HG03066 (cell line): ENCODE data around the gene TRDN.
"Not testable (repeated sequence)": the region's sequence is repeated elsewhere in the genome, so short reads cannot be mapped to it uniquely, and the experiment has no call there.

Experiments used
- ATAC-seq: cut with Tn5 transposase; IDR thresholded peaks from one replicate; pipeline ENCODE4 v1.9.1; 2021; ENCODE audit warnings: low read depth; ENCODE audit not compliant: unreplicated experiment

TRDN gene

GRCh38 chr6:123316733-123317323 lies 319.9 kb downstream of the TRDN start:
- no peak for ATAC-seq

DNA sequence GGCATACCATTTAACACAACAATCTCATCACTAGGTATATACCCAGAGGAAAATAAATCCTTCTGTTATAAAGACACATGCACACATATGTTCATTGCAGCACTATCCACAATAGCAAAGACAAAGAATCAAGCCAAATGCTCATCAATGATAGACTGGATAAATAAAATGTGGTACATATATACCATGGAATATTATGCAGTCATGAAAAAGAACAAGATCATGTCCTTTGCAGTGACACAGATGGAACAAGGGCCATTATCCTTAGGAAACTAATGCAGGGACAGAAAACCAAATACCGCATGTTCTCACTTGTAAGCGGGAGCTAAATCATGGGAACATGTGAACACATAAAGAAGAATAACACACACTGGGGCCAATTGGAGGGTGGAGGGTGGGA lies 322.3 kb downstream of the TRDN start:
- ATAC-seq, result not testable (repeated sequence)

DNA sequence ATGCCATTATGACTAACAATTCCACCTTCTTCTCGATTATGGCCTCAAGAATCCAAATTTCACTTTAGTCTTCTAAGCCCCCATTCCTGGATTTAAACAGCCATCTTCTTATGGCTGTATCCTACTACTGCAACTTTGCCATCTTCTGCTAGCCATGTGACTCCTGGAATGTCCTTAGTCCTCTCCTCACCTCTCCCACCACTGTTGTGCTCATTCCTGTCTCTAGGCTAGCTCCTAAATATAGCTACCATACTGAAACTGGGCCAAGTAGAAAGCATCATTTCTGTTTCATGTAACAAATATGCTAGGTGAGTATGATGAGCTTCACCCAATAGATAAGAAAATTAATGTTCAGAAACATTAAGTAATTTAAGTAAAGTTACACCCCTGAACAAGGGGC lies 327.6 kb downstream of the TRDN start:
- no peak for ATAC-seq

DNA sequence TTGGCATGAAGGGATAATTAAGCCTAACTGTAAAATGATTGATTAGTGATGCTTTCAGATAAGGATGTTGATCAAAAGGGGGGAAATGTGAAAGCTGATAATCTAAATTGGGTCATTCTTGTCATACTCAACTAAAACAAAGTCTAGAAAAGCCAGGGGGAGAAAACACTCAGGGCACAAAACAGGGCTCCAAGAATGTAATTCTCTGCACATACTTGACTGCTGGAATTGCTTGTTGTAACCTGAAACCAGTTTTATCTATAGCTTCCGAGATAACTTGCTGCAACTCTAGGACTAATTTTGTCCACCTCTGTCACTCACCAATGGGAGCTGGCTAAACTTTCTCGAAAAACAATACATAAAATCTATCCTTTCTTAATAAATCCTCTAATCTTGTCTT lies 330.4 kb downstream of the TRDN start:
- no peak for ATAC-seq

GRCh38 chr6:123295672-123296071 lies 341.1 kb downstream of the TRDN start:
- ATAC-seq, result no peak

DNA sequence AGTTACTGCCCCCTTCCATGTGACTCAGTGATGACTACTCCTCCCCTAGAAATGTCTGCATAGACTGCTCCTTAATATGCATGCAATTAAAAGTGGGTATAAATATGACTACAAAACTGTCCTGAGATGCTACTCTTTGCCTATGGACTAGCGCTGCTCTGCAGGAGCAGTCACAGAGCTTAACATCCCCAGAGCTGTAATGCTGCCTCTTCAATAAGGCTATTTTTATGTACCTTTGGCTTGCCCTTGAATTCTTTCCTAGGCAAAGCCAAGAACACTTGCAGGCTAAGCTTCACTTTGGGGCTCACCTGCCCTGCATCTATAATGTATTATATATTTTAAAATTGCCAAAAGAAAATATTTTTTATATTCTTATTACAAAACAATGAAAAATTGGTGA lies 341.6 kb downstream of the TRDN start:
- ATAC-seq, result no peak

GRCh38 chr6:123288649-123289048 lies 348.1 kb downstream of the TRDN start:
- ATAC-seq, result no peak

- no peak for ATAC-seq
These were observed 360.2 kb downstream of the TRDN start for GRCh38 chr6:123276546-123276980.

GRCh38 chr6:123263981-123264380 lies 372.8 kb downstream of the TRDN start:
- ATAC-seq, result no peak

DNA sequence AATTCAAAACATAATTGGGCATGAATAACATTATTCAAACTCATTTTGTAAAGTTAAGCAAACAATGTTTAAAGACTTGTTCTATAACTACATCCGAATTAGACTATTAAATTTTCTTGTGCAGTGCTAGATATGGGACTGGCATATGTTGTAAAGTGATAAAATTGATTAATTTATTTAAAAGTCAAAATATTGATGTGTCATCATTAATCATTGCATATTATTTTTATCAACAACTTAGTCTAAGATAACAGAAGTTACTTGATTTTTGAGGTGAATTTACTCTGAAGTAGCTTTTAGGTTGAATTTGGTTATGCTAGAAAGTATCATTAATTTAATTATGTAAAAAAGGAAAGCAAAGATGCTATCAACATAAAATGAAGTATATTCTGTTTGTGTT lies 396.1 kb downstream of the TRDN start:
- no peak for ATAC-seq

DNA sequence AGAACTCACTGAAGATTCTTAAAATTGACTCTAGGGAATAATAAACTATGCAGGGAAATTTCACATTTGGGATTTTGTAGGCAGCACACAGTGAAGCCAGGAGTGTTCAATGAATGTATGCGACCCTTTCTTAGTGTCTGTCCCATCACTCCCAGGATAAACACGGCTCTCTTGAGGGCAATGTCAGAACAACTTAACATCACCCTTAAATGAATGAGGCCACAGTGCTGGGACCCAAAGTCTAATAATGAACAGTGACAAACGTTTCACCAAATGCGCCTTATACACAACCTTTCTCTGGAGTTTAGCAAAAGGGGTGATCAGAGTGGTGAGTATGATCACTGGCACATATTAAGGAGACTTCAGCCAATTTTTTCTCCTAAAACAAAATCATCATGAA lies 403.4 kb downstream of the TRDN start:
- ATAC-seq, result no peak

DNA sequence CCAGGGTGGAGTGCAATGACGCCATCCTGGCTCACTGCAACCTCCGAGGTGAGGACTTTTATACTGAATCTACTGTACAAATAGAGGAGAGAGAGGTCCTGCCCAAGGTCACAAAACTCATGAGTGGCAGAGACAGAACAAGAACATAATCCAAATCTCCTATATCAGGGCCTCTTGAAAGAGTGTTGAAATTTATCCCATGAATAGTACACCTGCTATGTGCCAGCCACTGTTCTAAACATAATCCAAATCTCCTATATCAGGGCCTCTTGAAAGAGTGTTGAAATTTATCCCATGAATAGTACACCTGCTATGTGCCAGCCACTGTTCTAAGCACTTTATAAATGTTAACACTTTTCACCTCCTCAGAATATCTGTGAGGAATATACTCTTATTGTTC lies 409.0 kb downstream of the TRDN start:
- ATAC-seq, result not testable (repeated sequence)

DNA sequence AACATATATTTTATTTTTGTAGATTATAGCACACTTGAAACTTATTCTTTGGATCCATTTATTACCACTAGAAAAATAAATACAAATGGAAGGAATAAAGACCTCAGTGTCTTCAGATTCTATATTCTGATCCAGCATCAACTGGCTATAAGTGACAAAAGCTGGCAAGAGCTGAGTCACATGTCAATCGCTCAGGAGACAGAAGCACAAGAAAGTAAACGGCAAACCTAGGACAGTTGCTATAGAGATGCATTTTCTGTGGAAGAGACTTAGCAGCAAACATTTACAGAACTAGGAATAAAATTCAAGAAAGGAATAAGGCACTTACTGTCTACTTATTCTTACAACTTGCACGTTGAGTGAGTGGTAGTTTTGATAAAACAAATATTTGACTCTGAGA lies 410.4 kb downstream of the TRDN start:
- ATAC-seq, result no peak

GRCh38 chr6:123224077-123224476 lies 412.7 kb downstream of the TRDN start:
- no peak for ATAC-seq

GRCh38 chr6:123223461-123223860 lies 413.3 kb downstream of the TRDN start:
- no peak for ATAC-seq

- no peak for ATAC-seq
These were observed 421.5 kb downstream of the TRDN start for GRCh38 chr6:123215211-123215610.

DNA sequence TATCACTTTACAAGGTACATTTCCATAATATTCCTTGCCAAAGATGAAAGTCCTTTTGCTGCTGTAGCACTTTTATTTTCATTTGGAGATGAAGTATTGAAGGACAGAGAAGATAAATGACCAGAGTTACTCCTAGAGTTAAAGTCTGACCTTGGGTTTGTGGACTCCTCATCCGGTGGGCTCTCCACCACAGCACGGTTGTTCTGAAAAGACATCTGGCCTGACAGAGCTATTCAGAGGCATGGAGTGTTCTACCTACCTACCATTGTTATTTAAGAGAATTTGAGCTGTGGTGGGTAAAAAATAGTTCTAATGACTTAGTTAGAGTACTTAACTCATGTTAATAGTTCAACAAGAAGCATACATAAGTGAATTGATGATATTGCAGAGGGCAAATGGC lies 422.3 kb downstream of the TRDN start:
- no peak for ATAC-seq

DNA sequence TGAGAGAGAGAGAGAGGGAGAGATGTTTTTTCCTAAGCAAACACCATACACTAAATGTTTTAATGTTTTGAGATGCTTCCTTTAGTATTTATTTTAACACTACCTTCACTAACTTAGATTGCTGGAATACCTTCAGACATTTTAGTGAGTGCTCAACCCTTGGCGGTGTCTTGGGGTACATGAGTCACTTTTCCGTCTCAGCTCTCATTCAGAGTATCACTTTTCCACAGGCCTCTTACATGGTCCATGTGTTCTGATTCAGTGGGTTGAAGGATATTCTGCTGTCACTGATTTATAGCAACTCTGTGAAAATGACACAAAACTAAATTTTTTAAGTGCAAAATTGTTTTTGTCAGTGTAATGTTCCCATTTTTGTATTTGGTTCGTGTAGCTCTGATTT lies 422.8 kb downstream of the TRDN start:
- ATAC-seq, result no peak

- no peak for ATAC-seq
These were observed 424.8 kb downstream of the TRDN start for GRCh38 chr6:123211777-123212545.

DNA sequence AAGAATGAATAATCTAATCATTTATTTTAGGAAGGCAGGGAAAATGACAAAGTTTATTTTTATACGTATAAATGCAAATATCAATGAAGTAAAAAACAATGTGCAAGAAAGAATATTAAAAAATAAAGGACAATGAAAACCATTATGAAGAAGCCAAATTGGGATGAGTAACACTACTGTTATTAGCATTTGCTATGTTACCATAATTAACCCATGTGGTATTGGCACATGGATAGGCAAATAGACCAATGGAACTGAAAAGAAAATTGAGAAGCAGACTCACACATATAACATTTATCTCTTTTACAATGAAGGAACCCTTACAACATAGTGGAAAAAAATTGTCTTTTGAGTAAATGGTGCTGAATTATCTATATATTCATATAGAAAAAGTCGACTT lies 426.1 kb downstream of the TRDN start:
- ATAC-seq, result no peak

DNA sequence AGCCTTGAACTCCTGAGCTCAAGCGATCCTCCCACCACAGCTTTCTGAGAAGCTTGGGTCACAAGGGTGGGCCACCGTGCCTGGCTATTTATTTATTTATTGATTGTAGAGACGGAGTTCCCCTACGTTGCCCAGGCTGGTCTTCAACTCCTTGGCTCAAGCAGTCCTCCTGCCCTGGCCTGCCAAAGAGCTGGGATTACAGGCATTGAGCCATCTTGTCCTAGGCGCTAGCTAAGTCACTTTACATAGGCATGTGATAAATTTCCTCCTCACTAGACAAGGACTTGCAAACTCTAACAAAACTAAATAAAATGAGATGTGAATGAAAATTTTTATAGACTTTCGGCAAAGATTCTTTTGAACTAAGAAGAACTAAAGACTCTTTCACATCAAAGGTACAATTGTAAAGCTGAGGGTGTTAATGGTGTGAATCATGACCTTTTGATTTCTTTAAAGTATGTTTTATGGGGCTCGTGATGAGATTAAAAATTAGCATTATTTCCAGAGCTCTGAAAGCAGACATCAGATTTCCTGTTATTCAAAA lies 428.7 kb downstream of the TRDN start:
- no peak for ATAC-seq

DNA sequence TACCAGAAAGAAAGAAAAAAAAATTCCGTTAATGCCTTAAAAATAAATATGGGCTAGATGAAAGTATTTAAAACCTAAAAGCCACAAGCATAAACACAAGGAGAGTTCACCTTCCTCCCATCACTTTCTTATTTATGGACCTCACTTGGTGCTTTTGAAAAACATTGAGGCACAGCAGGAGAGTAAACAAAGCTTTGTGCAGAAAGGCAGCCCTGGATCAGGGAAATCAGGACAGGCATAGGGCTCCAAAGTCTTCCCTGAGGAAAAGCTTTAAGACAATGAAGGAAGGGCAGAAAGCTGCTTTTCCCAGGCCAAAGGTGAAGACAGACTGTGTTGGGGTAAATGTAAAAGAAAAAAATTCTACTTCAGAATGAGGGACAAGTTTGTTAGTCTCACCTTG lies 432.8 kb downstream of the TRDN start:
- no peak for ATAC-seq
